ENCODE data around the gene CACNA1D. TPM values are rescaled to one million over a fixed set of nuclear protein-coding genes. Genes with fewer than 3 reads are reported as not detected.
A peak's percentile ranks its signal among the peaks of the same experiment; 100 is the strongest.

CACNA1D gene
- total RNA-seq, 4 donors from 2014 or later = 74.6 to 194 (median 105) TPM

- peaks cover 0 to 3% of the 10 kb centered on the region in 2 donors for H3K27me3 ChIP-seq
- no peak for TF ChIP-seq CTCF (IDR thresholded peaks at IDR 0.05)
- TF ChIP-seq POLR2A (IDR thresholded peaks at IDR 0.05) = no peak
- DNase-seq = no peak
- no peaks in the 10 kb centered on the region for H3K9me3 ChIP-seq
- peaks cover 0 to 30% (median 12%) of the 10 kb centered on the region in 4 donors for H3K4me1 ChIP-seq
- H3K27ac ChIP-seq = no peak overlapping the region
- H3K4me3 ChIP-seq = no peak overlapping the region
- no peaks in the 10 kb centered on the region for H3K36me3 ChIP-seq
Measured at GRCh38 chr3:53491276-53491675, 3.1 kb upstream of the CACNA1D start.

GRCh38 chr3:53493595-53493962 lies 832 bp upstream of the CACNA1D start:
- no peak for DNase-seq
- Histone ChIP-seq H3K4me3 (peak overlapping the region in 3 of 4 donors; percentile 35 to 87 (median 74)), H3K36me3 (no peaks in the 10 kb centered on the region), H3K9me3 (no peaks in the 10 kb centered on the region), H3K4me1 (peaks cover 0 to 38% (median 12%) of the 10 kb centered on the region in 4 donors), H3K27me3 (peaks cover 0 to 3% of the 10 kb centered on the region in 2 donors), H3K27ac (peak overlapping the region in 2 of 4 donors; percentile 74 to 86)
- TF ChIP-seq CTCF (IDR thresholded peaks at IDR 0.05) (no peak), POLR2A (IDR thresholded peaks at IDR 0.05) (no peak)

- no peaks in the 10 kb centered on the region for H3K36me3 ChIP-seq
- no peak overlapping the region for H3K27ac ChIP-seq
- TF ChIP-seq CTCF (IDR thresholded peaks at IDR 0.05) = no peak
- TF ChIP-seq POLR2A (IDR thresholded peaks at IDR 0.05) = no peak
- no peaks in the 10 kb centered on the region for H3K9me3 ChIP-seq
- H3K27me3 ChIP-seq = peaks cover 0 to 3% of the 10 kb centered on the region in 2 donors
- H3K4me1 ChIP-seq = peaks cover 0 to 46% (median 12%) of the 10 kb centered on the region in 4 donors
- H3K4me3 ChIP-seq = peak overlapping the region; percentile 18 to 74 (median 39)
- DNase-seq = no peak
Measured at GRCh38 chr3:53495146-53495519, 722 bp downstream of the CACNA1D start.

GRCh38 chr3:53495520-53496391 lies 1.3 kb downstream of the CACNA1D start:
- peaks cover 0 to 46% (median 12%) of the 10 kb centered on the region in 4 donors for H3K4me1 ChIP-seq
- H3K36me3 ChIP-seq = no peaks in the 10 kb centered on the region
- H3K4me3 ChIP-seq = peak overlapping the region; percentile 18 to 74 (median 39)
- H3K9me3 ChIP-seq = no peaks in the 10 kb centered on the region
- peak in 1 of 3 donors; percentile 64 for DNase-seq
- peaks cover 0 to 3% of the 10 kb centered on the region in 2 donors for H3K27me3 ChIP-seq
- TF ChIP-seq CTCF (IDR thresholded peaks at IDR 0.05) (no peak), POLR2A (IDR thresholded peaks at IDR 0.05) (no peak)
- H3K27ac ChIP-seq = peak overlapping the region in 2 of 4 donors; percentile 5 to 12

GRCh38 chr3:53496392-53496670 lies 1.9 kb downstream of the CACNA1D start:
- Histone ChIP-seq H3K36me3 (peaks cover 0 to 2% (median 0%) of the 10 kb centered on the region in 3 donors), H3K4me1 (peaks cover 0 to 46% (median 12%) of the 10 kb centered on the region in 4 donors), H3K27ac (no peak overlapping the region), H3K9me3 (no peaks in the 10 kb centered on the region), H3K4me3 (peak overlapping the region in 1 of 4 donors; percentile 56), H3K27me3 (peaks cover 0 to 3% of the 10 kb centered on the region in 2 donors)
- DNase-seq = no peak
- TF ChIP-seq POLR2A (IDR thresholded peaks at IDR 0.05) (no peak), CTCF (IDR thresholded peaks at IDR 0.05) (no peak)
